Putamen (tissue), 1 donor: Measurements from ENCODE around the gene ABCG1.
A peak's percentile ranks its signal among the peaks of the same experiment; 100 is the strongest.
"Not testable (repeated sequence)": the region's sequence is repeated elsewhere in the genome, so short reads cannot be mapped to it uniquely, and the experiment has no call there.

ENCODE experiments used
- DNase-seq: peaks from one replicate; pipeline ENCODE4 v3.0.0-alpha.2; 2016; ENCODE audit warnings: low spot score

Gene ABCG1

DNA sequence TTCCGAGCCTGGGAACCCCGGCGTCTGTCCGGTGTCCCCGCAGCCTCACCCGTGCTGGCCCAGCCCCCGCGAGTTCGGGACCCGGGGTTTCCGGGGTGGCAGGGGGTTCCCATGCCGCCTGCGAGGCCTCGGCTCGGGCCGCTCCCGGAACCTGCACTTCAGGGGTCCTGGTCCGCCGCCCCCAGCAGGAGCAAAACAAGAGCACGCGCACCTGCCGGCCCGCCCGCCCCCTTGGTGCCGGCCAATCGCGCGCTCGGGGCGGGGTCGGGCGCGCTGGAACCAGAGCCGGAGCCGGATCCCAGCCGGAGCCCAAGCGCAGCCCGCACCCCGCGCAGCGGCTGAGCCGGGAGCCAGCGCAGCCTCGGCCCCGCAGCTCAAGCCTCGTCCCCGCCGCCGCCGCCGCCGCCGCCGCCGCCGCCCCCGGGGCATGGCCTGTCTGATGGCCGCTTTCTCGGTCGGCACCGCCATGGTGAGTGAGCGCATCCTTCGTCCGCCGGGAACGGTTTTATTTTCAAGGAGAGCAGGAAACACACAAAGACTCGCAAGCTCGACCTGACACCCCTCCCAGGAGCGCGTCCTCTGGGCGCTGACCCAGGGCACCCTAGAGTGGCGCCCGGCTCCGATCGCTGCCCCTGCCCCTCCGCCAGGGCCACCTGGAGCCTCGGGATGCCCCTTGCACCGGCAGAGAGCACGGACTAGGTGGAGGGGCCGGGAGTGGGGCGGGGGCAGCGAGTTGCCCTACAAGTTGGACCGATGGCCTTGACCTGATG lies at the start of gene ABCG1:
ABCG1 (plus strand) TSS at position 305 of the 770 bp plus-strand sequence; CDS start at position 428, 123 bp downstream.
- peak; percentile 56 for DNase-seq

DNA sequence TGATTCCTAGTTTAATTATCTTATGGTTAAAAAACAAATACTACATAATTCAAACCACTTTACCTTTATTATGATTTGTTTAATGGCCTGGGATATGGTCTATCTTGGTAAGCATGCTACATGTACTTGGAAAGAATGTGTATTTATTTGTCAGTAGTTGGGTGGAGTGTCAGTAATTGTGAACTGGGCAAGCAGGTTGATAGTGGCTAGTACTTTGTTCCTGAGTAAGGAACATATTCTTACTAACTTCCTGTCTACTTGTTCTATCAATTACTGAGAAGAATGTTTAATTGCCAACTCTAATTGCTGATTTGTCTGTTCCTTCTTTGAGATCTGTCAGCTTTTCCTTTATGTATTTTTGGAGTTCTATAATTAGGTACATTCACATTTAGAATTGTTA lies 49.2 kb upstream of the ABCG1 start:
- no peak for DNase-seq

DNA sequence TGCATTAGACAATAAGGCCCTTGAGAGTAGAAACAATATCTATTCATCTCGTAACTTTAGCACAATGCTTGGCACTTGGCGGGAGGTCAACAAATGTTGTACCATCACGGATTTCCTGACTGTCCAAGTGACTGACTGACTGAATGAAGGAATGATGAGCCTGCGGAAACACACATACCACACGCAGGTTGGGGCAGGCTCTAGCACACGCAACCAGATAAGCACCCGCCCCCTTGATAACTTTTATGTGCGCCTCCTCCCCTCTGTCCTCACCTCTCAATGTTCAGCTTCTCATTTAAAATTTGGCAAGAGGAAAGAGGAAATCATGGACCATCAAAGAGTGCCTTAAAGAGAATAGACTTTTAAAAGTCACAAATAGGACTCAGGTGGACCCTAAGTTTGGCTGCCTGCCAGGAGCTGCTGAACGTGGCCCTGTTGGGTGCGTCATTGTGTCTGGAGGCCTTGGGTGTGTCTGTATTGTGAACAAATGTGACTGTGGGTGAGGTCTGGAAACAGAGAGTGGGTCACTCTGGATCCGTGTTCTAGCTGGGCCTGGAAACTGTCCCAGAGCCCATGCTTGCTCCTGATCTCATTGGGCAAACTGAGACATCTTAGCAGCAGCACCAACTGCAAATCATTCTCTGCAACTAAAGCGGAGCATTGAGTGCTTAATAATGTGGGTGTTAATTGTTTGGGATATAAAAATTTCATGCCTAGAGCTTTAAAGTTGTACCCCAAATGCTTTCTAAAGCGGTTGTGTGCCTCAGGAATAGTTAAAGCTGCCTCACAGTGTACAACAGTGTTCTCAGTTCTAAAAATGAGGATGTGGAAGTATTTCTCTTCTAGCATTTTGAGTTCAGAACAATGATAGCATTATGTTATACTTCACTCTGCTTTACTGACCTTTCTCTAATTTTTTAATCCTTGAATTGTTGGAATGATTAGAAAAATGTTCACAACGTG lies 47.6 kb upstream of the ABCG1 start:
- peak; percentile 92 for DNase-seq

DNA sequence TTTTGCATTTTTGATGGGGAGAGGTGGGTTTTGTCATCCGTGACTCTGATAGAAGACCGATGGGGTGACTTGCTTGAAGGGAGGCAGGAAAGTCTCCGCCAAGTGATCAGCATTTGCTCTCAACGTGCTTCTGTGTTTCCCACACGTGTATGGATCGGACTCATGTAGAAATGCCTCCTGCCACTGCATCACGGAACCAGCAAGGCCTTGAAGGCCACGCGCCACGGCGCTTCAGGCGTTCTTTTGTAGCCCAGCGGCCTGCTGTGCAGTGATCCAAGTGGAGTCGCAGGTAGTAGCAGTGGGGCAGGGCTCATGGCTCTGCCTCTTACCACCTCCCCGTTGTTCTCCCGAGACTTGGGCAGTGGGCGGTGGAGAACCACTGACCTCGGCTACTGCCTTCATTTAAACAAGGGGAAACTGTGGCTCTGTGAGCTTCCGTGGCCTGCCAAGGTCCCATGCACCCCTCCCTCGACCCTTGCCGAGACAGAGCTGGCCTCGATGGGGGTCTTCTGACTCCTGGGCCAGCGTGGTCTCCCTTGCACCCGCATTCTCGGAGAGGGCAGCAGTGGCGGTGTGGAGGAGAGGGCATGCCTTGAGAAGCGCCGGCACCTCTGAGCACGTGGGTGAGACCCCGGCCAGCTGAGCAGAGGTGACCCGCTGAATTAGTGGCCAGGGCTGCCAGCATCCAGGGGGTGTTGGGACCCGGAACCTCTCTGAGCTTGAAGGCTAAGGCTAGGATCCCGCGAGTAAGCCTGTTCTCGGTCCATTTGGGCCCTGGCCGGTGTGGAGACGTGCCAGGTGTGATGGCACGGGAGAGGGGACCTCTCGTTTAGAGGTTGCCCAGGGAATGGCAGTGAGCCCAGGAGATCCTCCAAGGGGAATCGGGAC lies 46.1 kb upstream of the ABCG1 start:
- no peak for DNase-seq

- no peak for DNase-seq
These were observed 44.8 kb upstream of the ABCG1 start for GRCh38 chr21:42174173-42174572.

DNA sequence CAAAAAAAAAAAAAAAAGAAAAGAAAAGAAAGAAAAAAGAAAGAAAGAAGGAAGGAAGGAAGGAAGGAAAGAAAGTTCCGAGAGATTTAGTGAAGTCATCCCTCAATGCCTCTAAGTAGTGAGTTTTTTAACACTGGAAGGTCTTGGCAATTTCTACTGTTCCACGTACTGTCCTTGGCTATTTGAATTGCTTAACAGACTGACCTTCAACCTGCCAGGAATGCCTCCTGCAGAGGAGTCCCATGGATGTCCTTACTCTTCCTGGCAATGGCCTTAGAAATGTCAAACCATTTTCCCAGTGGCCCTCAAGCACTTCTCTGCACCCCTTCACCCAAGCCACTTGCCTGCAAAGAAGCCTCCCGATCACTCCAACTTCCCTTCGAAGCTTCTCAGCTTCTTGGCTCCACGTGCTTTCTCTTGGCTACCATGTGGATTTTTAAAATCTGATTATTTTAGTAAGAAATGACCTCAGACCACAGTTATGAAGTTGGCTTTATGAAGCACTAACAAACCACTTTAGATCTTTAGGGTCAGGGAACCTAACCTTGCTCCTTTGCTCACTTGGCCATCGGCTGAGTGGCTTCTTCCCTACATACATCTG lies 43.7 kb upstream of the ABCG1 start:
- no peak for DNase-seq

DNA sequence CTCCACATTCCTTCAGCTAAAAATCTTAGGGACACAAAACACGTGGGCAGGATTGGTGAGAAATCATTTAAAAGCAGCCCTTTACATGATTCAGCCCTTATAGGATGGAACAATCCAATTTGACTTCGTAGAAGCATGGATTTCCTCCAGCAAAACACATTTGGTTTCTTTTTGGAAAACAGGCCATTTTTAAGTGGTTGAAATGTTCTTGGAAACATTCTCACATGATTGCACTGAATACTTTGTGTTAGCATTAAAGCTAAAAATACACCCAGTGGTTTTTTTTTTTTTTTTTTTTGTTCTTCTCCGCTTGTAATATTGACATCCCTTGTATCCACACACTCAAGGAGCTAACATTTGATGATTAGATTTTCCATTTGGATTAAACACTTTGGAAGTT lies 42.1 kb upstream of the ABCG1 start:
- DNase-seq = no peak

GRCh38 chr21:42179316-42179715 lies 39.6 kb upstream of the ABCG1 start:
- peak; percentile 55 for DNase-seq

GRCh38 chr21:42180001-42180400 lies 38.9 kb upstream of the ABCG1 start:
- not testable (repeated sequence) for DNase-seq

- no peak for DNase-seq
These were observed 36.1 kb upstream of the ABCG1 start for GRCh38 chr21:42182713-42183371.

DNA sequence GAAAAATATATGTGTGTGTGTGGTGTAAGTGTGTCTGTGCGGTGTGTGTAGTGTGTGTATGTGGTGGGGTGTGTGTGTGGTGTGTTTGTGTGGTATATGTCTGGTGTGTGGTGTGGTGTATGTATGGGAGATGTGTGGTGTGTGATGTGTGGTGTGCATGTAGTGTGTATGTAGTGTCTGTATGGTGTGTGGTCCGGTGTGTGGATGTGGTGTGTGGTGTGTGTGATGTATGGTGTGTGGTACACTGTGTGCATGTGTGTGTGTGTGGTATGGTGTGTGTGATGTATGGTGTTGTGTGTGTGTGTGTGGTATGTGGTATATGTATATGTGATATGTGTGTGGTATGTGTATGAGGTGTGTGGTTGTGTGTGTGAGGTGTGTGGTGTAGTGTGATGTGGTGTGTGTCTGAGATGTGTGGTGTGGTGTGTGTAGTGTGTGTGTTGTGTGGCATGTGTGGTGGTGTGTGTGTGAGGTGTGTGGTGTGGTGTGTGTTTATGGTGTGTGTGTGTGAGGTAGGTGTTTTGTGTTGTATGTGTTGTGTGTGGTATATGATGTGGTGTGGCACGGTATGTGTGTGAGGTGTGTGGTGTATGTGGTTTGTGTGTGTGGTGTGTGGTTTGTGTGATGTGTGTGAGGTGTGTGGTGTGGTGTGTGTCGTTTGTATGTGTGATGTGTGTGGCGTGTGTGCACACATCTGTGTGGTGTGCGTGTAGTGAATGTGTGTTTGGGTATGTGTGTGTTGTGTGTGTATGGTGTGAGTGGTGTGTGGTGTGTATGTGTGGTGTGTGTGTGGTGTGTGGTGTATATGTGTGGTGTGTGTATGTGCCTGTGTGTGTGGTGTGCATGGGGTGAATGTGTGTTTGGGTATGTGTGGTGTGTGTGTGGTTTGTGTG lies 35.3 kb upstream of the ABCG1 start:
- DNase-seq = no peak

DNA sequence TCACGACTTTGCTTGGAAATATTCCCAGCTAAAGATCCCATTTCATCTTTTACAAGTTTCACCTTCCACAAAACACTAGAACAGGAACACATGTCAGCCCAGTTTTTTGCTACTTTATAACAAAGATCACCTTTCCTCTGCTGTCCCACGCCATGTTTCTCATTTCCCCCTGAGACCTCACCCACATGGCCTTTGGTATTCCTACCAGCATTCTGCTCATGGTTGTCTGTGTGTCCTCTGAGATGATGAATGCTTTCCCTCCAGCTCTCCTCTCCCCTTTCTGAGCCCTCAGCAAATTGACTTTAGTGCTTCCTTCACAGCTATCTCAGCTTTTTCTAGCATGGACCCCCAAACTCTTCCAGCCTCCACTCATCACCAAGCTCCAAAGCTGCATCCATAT lies 32.3 kb upstream of the ABCG1 start:
- DNase-seq = no peak

- no peak for DNase-seq
These were observed 30.8 kb upstream of the ABCG1 start for GRCh38 chr21:42187976-42188653.

DNA sequence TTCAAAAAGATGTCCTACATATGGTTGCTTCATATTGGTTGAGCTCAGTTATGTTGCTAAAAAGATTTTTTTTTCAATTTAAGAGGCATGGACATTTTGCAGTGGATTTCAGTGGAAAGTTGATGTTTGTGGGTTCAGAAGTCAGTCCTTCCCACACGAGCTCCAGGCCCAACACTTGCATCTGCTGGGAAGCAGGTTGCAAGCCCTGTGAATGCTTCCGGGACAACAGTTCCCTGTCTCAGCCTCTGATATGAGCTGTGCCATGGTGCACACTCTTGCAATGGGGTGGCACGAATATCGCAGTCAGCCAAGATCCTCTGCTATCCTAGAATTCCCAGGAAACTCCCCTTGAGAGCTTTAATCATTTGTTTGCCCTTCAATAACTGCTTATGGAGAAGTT lies 30.3 kb upstream of the ABCG1 start:
- DNase-seq = no peak

DNA sequence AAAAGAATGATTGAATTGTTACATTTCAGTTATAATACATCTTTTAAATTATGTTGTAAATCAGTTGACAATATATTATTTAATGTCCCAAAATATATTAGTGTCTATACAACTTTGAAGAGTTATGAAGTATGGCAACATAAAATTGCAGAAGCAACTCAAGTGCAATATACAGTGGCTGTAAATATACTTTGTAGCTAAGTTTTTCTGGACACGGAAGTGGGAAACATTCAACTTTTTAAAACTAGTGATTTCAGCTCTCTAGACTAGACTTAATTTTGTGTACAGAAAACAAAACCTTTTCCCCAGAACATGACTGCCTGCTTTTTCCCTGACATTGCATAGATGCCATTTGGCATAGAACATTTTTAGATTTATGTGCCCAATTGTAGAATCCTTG lies 29.5 kb upstream of the ABCG1 start:
- DNase-seq = no peak

GRCh38 chr21:42189860-42190485 lies 29.0 kb upstream of the ABCG1 start:
- DNase-seq = no peak

DNA sequence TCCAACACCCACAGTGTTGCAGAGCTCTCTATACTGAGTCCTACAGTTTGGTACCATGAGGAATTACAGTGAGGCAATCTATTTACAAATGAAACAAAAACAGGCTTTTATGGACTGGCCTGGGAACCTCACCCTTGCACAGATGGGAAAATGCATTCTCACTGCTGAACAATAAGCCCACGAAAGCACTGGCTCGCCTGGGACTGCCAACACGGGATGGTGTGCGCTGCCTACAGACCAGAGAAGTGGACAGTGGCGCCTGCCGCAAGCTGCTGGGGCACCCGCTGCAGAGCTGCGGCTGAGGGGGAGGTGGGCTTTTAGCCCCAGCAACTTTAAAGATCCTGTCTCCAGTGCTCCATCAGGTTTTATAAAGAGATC lies 28.5 kb upstream of the ABCG1 start:
- DNase-seq = peak; percentile 86

DNA sequence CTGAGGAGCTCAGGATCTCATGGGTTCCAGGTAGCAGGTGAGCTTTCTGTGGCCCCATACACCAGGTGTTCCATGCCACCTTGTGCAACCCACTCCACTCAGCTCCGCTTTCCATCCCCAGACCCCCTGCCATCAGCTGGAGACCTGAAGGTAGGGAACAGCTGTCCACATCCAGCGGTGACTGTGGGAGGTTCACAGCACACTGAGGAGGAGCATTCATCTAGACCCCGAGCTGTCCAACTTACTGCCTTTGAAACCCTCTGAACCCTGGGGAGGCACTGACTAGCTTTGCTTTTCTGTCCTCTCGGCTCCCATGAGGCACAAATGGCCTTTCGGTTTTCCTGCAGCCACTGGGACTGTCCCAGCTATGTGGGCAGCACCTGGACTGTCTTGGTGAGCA lies 27.9 kb upstream of the ABCG1 start:
- DNase-seq = no peak
